ENCODE results near the gene CITED1. TPM values are rescaled to one million over a fixed set of nuclear protein-coding genes. Genes with fewer than 3 reads are reported as not detected.

Gene CITED1
- total RNA-seq, 1 donor, result not detected

DNA sequence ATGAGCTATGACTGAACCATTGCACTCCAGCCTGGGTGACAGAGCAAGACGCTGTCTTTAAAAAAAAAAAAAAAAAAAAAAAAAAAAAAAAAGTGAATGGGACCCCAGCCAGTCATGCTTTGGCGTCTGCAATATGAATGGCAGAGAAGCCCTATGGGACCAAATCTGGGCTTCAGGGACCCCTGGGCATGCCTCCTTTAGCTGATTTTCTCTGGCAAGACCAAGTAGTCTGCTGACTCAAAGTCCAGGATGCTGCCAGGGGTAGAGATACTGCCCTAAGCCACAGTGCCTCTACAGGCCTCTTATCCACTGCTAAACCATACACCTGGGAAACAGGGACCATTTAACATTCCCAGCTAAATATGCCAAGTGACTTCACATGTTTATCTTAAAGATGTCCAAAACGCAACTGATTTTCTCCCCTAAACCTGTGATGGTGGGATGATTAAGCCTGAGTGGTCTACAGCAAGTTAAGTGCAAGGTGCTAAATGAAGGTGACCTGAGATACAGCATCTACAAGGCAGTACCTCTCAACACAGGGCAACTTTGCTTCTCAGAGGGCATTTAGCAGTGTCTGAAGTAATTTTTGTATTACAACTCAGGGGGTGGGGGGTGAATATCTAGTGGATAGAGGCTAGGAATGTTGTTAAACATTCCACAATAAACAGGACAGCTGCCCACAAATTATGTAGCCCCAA is 34.5 kb downstream of the CITED1 start:
- TF ChIP-seq CTCF (IDR thresholded peaks at IDR 0.05; ENCODE audit: insufficient read depth, low read length), result peak; percentile 29
- peak; percentile 47 for DNase-seq (ENCODE audit: low read depth)

DNA sequence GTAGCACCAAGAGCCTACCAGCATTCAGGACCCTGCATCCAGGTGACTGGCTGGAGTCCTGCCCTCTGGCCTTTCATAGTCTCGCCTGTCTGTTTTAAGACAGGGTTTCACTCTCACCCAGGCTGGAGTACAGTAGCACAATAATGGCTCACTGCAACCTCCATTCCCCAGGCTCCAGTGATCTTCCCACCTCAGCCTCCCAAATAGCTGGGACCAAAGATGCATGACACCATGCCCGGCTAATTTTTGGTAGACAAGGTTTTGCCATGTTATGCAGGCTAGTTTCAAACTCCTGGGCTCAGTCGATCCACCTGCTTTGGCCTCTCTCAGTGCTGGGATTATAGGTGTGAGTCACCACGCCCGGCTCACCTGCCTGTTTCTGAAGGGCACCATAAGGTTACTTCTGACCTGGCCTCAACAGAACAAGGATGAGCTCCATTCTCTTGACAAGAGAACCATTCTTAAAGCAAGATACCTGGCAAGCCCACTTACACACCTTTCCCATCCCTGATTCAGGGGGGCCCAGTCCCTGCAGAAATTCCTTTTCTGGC is 35.3 kb downstream of the CITED1 start:
- no peak for TF ChIP-seq CTCF (IDR thresholded peaks at IDR 0.05; ENCODE audit: insufficient read depth, low read length)
- no peak for DNase-seq (ENCODE audit: low read depth)
- no peak overlapping the region for H3K4me3 ChIP-seq (ENCODE audit: low read depth, low read length)

More for the DNA sequence above, 34.5 kb downstream of the CITED1 start:
- no peak overlapping the region for H3K4me3 ChIP-seq (ENCODE audit: low read depth, low read length)

GRCh38 chrX:72269671-72270251 is 36.0 kb downstream of the CITED1 start:
- no peak for TF ChIP-seq CTCF (IDR thresholded peaks at IDR 0.05; ENCODE audit: insufficient read depth, low read length)
- no peak overlapping the region for H3K4me3 ChIP-seq (ENCODE audit: low read depth, low read length)
- DNase-seq (ENCODE audit: low read depth), result peak; percentile 59

GRCh38 chrX:72268597-72269365 is 36.9 kb downstream of the CITED1 start:
- peak; percentile 89 for DNase-seq (ENCODE audit: low read depth)
- no peak overlapping the region for H3K4me3 ChIP-seq (ENCODE audit: low read depth, low read length)
- TF ChIP-seq CTCF (IDR thresholded peaks at IDR 0.05; ENCODE audit: insufficient read depth, low read length), result no peak

GRCh38 chrX:72265263-72265662 is 40.5 kb downstream of the CITED1 start:
- no peak overlapping the region for H3K4me3 ChIP-seq (ENCODE audit: low read depth, low read length)
- no peak for DNase-seq (ENCODE audit: low read depth)
- no peak for TF ChIP-seq CTCF (IDR thresholded peaks at IDR 0.05; ENCODE audit: insufficient read depth, low read length)

DNA sequence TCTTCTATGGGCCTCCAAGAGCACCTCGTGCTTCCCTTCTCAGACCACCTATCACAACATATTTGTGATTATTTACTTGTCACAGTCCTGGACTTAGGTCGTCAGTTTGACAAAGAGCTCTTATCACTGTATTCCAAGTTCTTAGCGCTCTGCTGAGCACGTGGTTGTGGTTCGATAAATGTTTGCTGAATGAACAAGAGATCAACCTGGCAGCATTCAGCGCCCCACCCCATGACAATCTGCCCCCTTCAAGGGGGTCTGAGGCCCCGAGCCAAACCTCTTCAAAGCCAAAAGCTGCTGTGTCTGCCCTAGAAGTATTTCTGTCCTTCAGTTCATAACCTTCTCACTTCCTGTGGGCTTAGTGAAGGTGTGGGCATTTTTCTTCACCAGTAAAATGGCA is 43.6 kb downstream of the CITED1 start:
- no peak for DNase-seq (ENCODE audit: low read depth)
- no peak for TF ChIP-seq CTCF (IDR thresholded peaks at IDR 0.05; ENCODE audit: insufficient read depth, low read length)
- H3K4me3 ChIP-seq (ENCODE audit: low read depth, low read length), result no peak overlapping the region
